Progenitor cell of endocrine pancreas (in vitro differentiated cells): Measurements from ENCODE around the gene ZMYND8. TPM values are rescaled to one million over a fixed set of nuclear protein-coding genes. Genes with fewer than 3 reads are reported as not detected.

Source experiments
- DNase-seq: peaks from one replicate; pipeline ENCODE4 v3.0.0; 2021; ENCODE audit warnings: low spot score; ENCODE audit not compliant: unreplicated experiment
- H3K27ac Mint-ChIP-seq: 2 replicates; pipeline ENCODE4 v1.8.0; 2021; ENCODE audit warnings: mild to moderate bottlenecking, moderate library complexity, mixed read lengths
- H3K27me3 Mint-ChIP-seq: 2 replicates; pipeline ENCODE4 v1.8.0; 2021; ENCODE audit warnings: mixed read lengths
- H3K36me3 Mint-ChIP-seq: 2 replicates; pipeline ENCODE4 v1.8.0; 2022; ENCODE audit warnings: mixed read lengths; ENCODE audit not compliant: insufficient read depth
- H3K4me1 Mint-ChIP-seq: 2 replicates; pipeline ENCODE4 v1.8.0; 2021; ENCODE audit warnings: low read depth, mixed read lengths
- H3K4me3 Mint-ChIP-seq: 2 replicates; pipeline ENCODE4 v1.8.0; 2021; ENCODE audit warnings: low read depth, mild to moderate bottlenecking, moderate library complexity, mixed read lengths
- H3K9me3 Mint-ChIP-seq: 2 replicates; pipeline ENCODE4 v1.8.0; 2021; ENCODE audit warnings: low read depth, mixed read lengths
- CTCF ChIP-seq: fragments of 200-600 bp; sonication (generic); IDR thresholded peaks from one replicate; pipeline ENCODE4 v1.5.0; 2021; ENCODE audit warnings: antibody characterized with exemption, mild to moderate bottlenecking; ENCODE audit not compliant: unreplicated experiment
- total RNA-seq: library from RNA; stranded (reverse); gene quantifications from 2 replicates; pipeline ENCODE4 v1.2.1, GENCODE V29; 2021

Gene ZMYND8
- total RNA-seq, 1 donor from 2014 or later = 102 TPM

GRCh38 chr20:47223896-47224295 is 132.6 kb downstream of the ZMYND8 start:
- no peaks in the 10 kb centered on the region for H3K9me3 Mint-ChIP-seq
- TF ChIP-seq CTCF = no peak
- H3K4me3 Mint-ChIP-seq = no peak overlapping the region
- H3K36me3 Mint-ChIP-seq = peaks cover 49% of the 10 kb centered on the region
- peaks cover 2% of the 10 kb centered on the region for H3K4me1 Mint-ChIP-seq
- H3K27me3 Mint-ChIP-seq = no peaks in the 10 kb centered on the region
- no peak for DNase-seq
- H3K27ac Mint-ChIP-seq = no peak overlapping the region

- no peak overlapping the region for H3K4me3 Mint-ChIP-seq
- H3K4me1 Mint-ChIP-seq = no peaks in the 10 kb centered on the region
- TF ChIP-seq CTCF = no peak
- H3K27ac Mint-ChIP-seq = no peak overlapping the region
- no peaks in the 10 kb centered on the region for H3K9me3 Mint-ChIP-seq
- no peaks in the 10 kb centered on the region for H3K27me3 Mint-ChIP-seq
- H3K36me3 Mint-ChIP-seq = peaks cover 55% of the 10 kb centered on the region
- no peak for DNase-seq
These were observed 133.9 kb downstream of the ZMYND8 start for GRCh38 chr20:47222468-47223119.

GRCh38 chr20:47221036-47221625 is 135.4 kb downstream of the ZMYND8 start:
- Mint-ChIP-seq H3K9me3 (no peaks in the 10 kb centered on the region), H3K27ac (peak overlapping the region; percentile 67), H3K4me3 (no peak overlapping the region), H3K36me3 (peaks cover 46% of the 10 kb centered on the region), H3K27me3 (no peaks in the 10 kb centered on the region), H3K4me1 (no peaks in the 10 kb centered on the region)
- no peak for DNase-seq
- no peak for TF ChIP-seq CTCF

- Mint-ChIP-seq H3K9me3 (no peaks in the 10 kb centered on the region), H3K27me3 (no peaks in the 10 kb centered on the region), H3K36me3 (peaks cover 50% of the 10 kb centered on the region), H3K4me3 (no peak overlapping the region), H3K27ac (no peak overlapping the region), H3K4me1 (no peaks in the 10 kb centered on the region)
- peak; percentile 68 for TF ChIP-seq CTCF
- DNase-seq = no peak
These were observed 136.3 kb downstream of the ZMYND8 start for GRCh38 chr20:47220161-47220582.

GRCh38 chr20:47217482-47218446 is 138.7 kb downstream of the ZMYND8 start:
- TF ChIP-seq CTCF = no peak
- Mint-ChIP-seq H3K4me3 (no peak overlapping the region), H3K27ac (no peak overlapping the region), H3K4me1 (no peaks in the 10 kb centered on the region), H3K9me3 (no peaks in the 10 kb centered on the region), H3K27me3 (no peaks in the 10 kb centered on the region), H3K36me3 (peaks cover 40% of the 10 kb centered on the region)
- no peak for DNase-seq
